CD4-positive, alpha-beta T cell treated with Interleukin-15 for 1 hour (primary cell): ENCODE data around the gene ADA.

Source experiments
- DNase-seq: peaks from one replicate; pipeline ENCODE4 v3.0.0-alpha.2; 2020

ADA gene

DNA sequence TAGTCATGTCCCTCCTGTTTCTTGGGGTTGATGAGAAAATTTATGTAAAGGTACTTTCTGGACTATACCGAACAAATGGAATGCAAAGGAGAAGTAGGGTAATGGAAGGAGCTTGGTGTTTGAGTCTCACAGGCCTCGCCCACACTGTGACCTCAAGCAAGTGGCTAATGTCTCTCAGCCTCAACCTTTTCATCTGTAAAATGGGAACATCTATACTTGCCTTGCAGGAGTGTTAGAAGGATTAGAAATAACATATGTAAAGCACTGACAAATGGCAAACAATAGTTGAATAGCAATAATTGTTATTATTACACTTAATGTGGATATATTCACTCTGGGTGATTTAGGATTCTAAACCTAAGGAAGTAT lies 78.0 kb downstream of the ADA start:
- no peak for DNase-seq

GRCh38 chr20:44572551-44573500 lies 78.7 kb downstream of the ADA start:
- DNase-seq, result no peak

GRCh38 chr20:44571362-44571988 lies 80.0 kb downstream of the ADA start:
- DNase-seq, result no peak

DNA sequence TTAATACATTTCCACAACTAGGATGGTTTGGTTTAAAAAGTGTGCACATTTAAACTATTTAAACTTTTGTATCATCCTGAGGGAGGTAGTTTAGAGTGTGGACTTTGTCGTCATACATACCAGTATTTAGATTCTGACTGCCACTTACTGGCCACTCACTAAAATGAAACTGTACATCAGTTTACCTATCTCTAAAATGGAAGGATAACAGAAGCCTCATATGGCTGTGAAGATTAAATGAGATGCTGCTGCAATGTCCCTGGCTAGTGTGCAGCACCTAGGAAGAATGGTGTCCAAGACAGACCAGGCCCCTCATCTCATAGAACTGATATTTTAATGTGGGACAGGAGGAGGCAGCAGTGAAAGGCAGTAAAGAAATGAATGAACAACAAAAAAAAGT lies 81.1 kb downstream of the ADA start:
- DNase-seq, result no peak
